Panc1 (cell line): ENCODE measurements around the gene FAM240B. TPM values are rescaled to one million over a fixed set of nuclear protein-coding genes. Genes with fewer than 3 reads are reported as not detected.

Source experiments
- ATAC-seq: fragments of 200-7000 bp; cut with Tn5 transposase; 2 replicates; pipeline ENCODE4 v1.9.1; 2020; ENCODE audit warnings: mild to moderate bottlenecking, moderate library complexity
- BruUV-seq: library from RNA; stranded (reverse); fragments of 400-500 nt; replicated peaks from 2 replicates; lab custom pipeline; 2021; lab: Mats Ljungman, UMichigan
- CTCF ChIA-PET: fragments of 300-600 bp; sonication (Branson Sonifier 250); formaldehyde crosslinking; loops from one replicate; lab custom pipeline; 2022; ENCODE audit warnings: antibody characterized with exemption; lab: Charles Lee
- POLR2A ChIA-PET: fragments of 300-600 bp; sonication (Branson Sonifier 250); formaldehyde crosslinking; loops from one replicate; lab custom pipeline; 2022; ENCODE audit warnings: antibody characterized with exemption; lab: Charles Lee
- DNase-seq: peaks from one replicate; pipeline ENCODE4 v3.0.0-alpha.2; 2010; ENCODE audit warnings: low read depth, low spot score
- H3K27ac ChIP-seq: 2 replicates; pipeline ENCODE4 v1.5.1; 2011; ENCODE audit warnings: mild to moderate bottlenecking, low read length, inconsistent platforms
- H3K27me3 ChIP-seq: fragments of 200-500 bp; sonication (Bioruptor generic); 2 replicates; pipeline ENCODE4 v1.6.0; 2014; ENCODE audit warnings: low read length, inconsistent platforms; ENCODE audit not compliant: control insufficient read depth, insufficient read depth
- H3K36me3 ChIP-seq: fragments of 200-500 bp; sonication (Bioruptor generic); 2 replicates; pipeline ENCODE4 v1.5.1; 2014; ENCODE audit warnings: inconsistent platforms, mild to moderate bottlenecking, low read length, moderate library complexity; ENCODE audit not compliant: control insufficient read depth, insufficient read depth
- H3K4me1 ChIP-seq: 2 replicates; pipeline ENCODE4 v1.5.1; 2011; ENCODE audit warnings: inconsistent platforms, mild to moderate bottlenecking, low read length, moderate library complexity; ENCODE audit not compliant: control insufficient read depth, insufficient read depth
- H3K4me3 ChIP-seq, 2 experiments: 2 replicates each; pipeline ENCODE4 v1.5.1; 2011 to 2012; ENCODE audit warnings: low read depth in 2 of 2, low read length in 2 of 2, mild to moderate bottlenecking in 2 of 2, inconsistent platforms in 1 of 2, moderate library complexity in 1 of 2
- H3K9me3 ChIP-seq: fragments of 200-500 bp; sonication (Bioruptor generic); 2 replicates; pipeline ENCODE4 v1.5.1; 2014; ENCODE audit warnings: low read depth, mild to moderate bottlenecking, inconsistent platforms, low read length, moderate library complexity; ENCODE audit not compliant: control insufficient read depth, insufficient read depth
- POLR2AphosphoS5 ChIP-seq: IDR thresholded peaks from 2 replicates; pipeline ENCODE4 v1.6.1; 2012; ENCODE audit warnings: mild to moderate bottlenecking, low read depth, low read length, moderate library complexity
- REST ChIP-seq, 2 experiments: IDR thresholded peaks; 2 replicates each; pipeline ENCODE4 v1.6.1; 2011 to 2012; ENCODE audit warnings: low read depth in 2 of 2, control low read depth in 1 of 2, low read length in 1 of 2, mild to moderate bottlenecking in 1 of 2, moderate library complexity in 1 of 2; ENCODE audit not compliant: insufficient read depth in 1 of 2
- SIN3A ChIP-seq: IDR thresholded peaks from 2 replicates; pipeline ENCODE4 v1.6.1; 2012; ENCODE audit warnings: low read depth, mild to moderate bottlenecking, low read length, moderate library complexity, borderline replicate concordance; ENCODE audit not compliant: insufficient read depth
- TCF7L2 ChIP-seq: IDR thresholded peaks from 2 replicates; pipeline ENCODE4 v1.6.1; 2011; ENCODE audit warnings: mild to moderate bottlenecking, low read depth, low read length, inconsistent platforms
- in situ Hi-C: cut with HindIII; loops from 2 replicates; pipeline ENCODE4 v1.10.0; 2016; ENCODE audit warnings: low sequenced_read_pairs, low pct_unique_long_range_greater_than_20kb
- intact Hi-C: fragments of 100-400 bp; cut with micrococcal nuclease; formaldehyde crosslinking; loops from one replicate; pipeline ENCODE4 v1.10.0; 2022; ENCODE audit not compliant: unreplicated experiment
- total RNA-seq: library from RNA; stranded (reverse); gene quantifications from one replicate; pipeline ENCODE4 v1.2.1, GENCODE V29; 2021; ENCODE audit not compliant: unreplicated experiment
- TF ChIP-seq, protein P1 (sequence below): fragments of 450-650 bp; IDR thresholded peaks from 2 replicates; pipeline ENCODE4 v1.5.1; 2017; ENCODE audit warnings: mild to moderate bottlenecking

FAM240B gene
- total RNA-seq, 1 experiment from 2014 or later: not detected

- no peak for TF ChIP-seq SIN3A
- TF ChIP-seq POLR2AphosphoS5: no peak
- no peak for TF ChIP-seq REST (IDR thresholded peaks at IDR 0.05; ENCODE audit: insufficient read depth in 1 of 2, low read depth in 2 of 2, low read length in 1 of 2)
- TF ChIP-seq, protein P1, sequence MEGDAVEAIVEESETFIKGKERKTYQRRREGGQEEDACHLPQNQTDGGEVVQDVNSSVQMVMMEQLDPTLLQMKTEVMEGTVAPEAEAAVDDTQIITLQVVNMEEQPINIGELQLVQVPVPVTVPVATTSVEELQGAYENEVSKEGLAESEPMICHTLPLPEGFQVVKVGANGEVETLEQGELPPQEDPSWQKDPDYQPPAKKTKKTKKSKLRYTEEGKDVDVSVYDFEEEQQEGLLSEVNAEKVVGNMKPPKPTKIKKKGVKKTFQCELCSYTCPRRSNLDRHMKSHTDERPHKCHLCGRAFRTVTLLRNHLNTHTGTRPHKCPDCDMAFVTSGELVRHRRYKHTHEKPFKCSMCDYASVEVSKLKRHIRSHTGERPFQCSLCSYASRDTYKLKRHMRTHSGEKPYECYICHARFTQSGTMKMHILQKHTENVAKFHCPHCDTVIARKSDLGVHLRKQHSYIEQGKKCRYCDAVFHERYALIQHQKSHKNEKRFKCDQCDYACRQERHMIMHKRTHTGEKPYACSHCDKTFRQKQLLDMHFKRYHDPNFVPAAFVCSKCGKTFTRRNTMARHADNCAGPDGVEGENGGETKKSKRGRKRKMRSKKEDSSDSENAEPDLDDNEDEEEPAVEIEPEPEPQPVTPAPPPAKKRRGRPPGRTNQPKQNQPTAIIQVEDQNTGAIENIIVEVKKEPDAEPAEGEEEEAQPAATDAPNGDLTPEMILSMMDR: no peak
- no peak for TF ChIP-seq TCF7L2
- H3K4me3 ChIP-seq: no peak overlapping the region
- H3K27ac ChIP-seq: no peak overlapping the region
- BruUV-seq: no TSS peak
- ChIA-PET POLR2A (no interaction called here), CTCF (no interaction called here)
- no peaks in the 10 kb centered on the region for H3K36me3 ChIP-seq
- intact Hi-C loops: no loop called here
- no peak for ATAC-seq
- H3K27me3 ChIP-seq: no peaks in the 10 kb centered on the region
- no peak for DNase-seq
- no peaks in the 10 kb centered on the region for H3K9me3 ChIP-seq
- in situ Hi-C loops: no loop called here
- peaks cover 13% of the 10 kb centered on the region for H3K4me1 ChIP-seq
Observed at GRCh38 chr9:38692707-38693106, 27.2 kb downstream of the FAM240B start.

GRCh38 chr9:38690574-38690973 lies 29.4 kb downstream of the FAM240B start:
- peaks cover 22% of the 10 kb centered on the region for H3K4me1 ChIP-seq
- TF ChIP-seq POLR2AphosphoS5: no peak
- TF ChIP-seq TCF7L2: no peak
- no peak for TF ChIP-seq REST (IDR thresholded peaks at IDR 0.05; ENCODE audit: insufficient read depth in 1 of 2, low read depth in 2 of 2, low read length in 1 of 2)
- TF ChIP-seq SIN3A: no peak
- TF ChIP-seq, protein P1: no peak
- ChIA-PET POLR2A (interaction anchor here (0.7 kb wide), 1 partner anchor 55 kb away, joined by 3 read pairs; no protein-coding TSS in a partner anchor), CTCF (no interaction called here)
- BruUV-seq: no TSS peak
- ATAC-seq (no peak), DNase-seq (no peak)
- H3K4me3 ChIP-seq: no peak overlapping the region
- no peaks in the 10 kb centered on the region for H3K27me3 ChIP-seq
- H3K27ac ChIP-seq: no peak overlapping the region
- H3K9me3 ChIP-seq: no peaks in the 10 kb centered on the region
- in situ Hi-C loops: no loop called here
- intact Hi-C loops: no loop called here
- no peaks in the 10 kb centered on the region for H3K36me3 ChIP-seq
